K562 (cell line): ENCODE measurements around the gene TP73. TPM values are rescaled to one million over a fixed set of nuclear protein-coding genes. Genes with fewer than 3 reads are reported as not detected.

Experiments used
- BDP1 ChIP-seq: IDR thresholded peaks from 3 replicates; pipeline ENCODE4 v1.6.1; 2011; ENCODE audit not compliant: insufficient read length, insufficient read depth
- ELF2 ChIP-seq: fragments of 250-450 bp; sonication (Bioruptor Pico); IDR thresholded peaks from 2 replicates; pipeline ENCODE4 v1.5.0; 2021; ENCODE audit warnings: mild to moderate bottlenecking
- GABPA ChIP-seq: fragments of 200-800 bp; sonication (Bioruptor generic); conservative IDR thresholded peaks from 2 replicates; pipeline ENCODE4 v1.6.1; 2016; ENCODE audit warnings: low read depth, missing genetic modification characterization, missing compliant biosample characterization
- MTA1 ChIP-seq: fragments of 450-650 bp; IDR thresholded peaks from 2 replicates; pipeline ENCODE4 v1.6.1; 2017; ENCODE audit warnings: borderline replicate concordance
- RBM22 ChIP-seq: fragments of 200-400 bp; formaldehyde crosslinking; IDR thresholded peaks from 2 replicates; pipeline ENCODE4 v1.6.1; 2018; ENCODE audit warnings: low read length, low read depth; ENCODE audit not compliant: poor library complexity, severe bottlenecking
- SMAD3 ChIP-seq: fragments of 450-650 bp; formaldehyde crosslinking; conservative IDR thresholded peaks from 2 replicates; pipeline ENCODE4 v1.4.0; 2020; ENCODE audit warnings: mild to moderate bottlenecking
- SPI1 ChIP-seq: IDR thresholded peaks from 2 replicates; pipeline ENCODE4 v1.6.1; 2011; ENCODE audit warnings: low read depth, low read length, control low read depth, borderline replicate concordance
- SRSF3 ChIP-seq: fragments of 200-400 bp; formaldehyde crosslinking; IDR thresholded peaks from 2 replicates; pipeline ENCODE4 v1.6.1; 2016; ENCODE audit warnings: mild to moderate bottlenecking, low read length, moderate library complexity; ENCODE audit not compliant: insufficient read depth
- SRSF7 ChIP-seq: fragments of 200-400 bp; formaldehyde crosslinking; optimal IDR thresholded peaks from 2 replicates; pipeline ENCODE3; 2017; ENCODE audit warnings: mild to moderate bottlenecking, low read depth, low read length
- TOE1 ChIP-seq, 2 experiments: fragments of 450-650 bp in 1 of 2; sonication (generic) in 1 of 2; formaldehyde crosslinking in 1 of 2; IDR thresholded peaks; 2 replicates each; pipeline versions ENCODE4 v1.7.1 to v1.8.0; 2016 to 2022; ENCODE audit warnings: borderline replicate concordance in 2 of 2, mild to moderate bottlenecking in 2 of 2, antibody characterized with exemption in 1 of 2, inconsistent platforms in 1 of 2, low read depth in 1 of 2, missing genetic modification reagents in 1 of 2, moderate library complexity in 1 of 2
- ZNF184 ChIP-seq: sonication (generic); formaldehyde crosslinking; IDR thresholded peaks from 2 replicates; pipeline ENCODE4 v1.5.0; 2020; ENCODE audit warnings: missing genetic modification reagents
- ZNF282 ChIP-seq: sonication (generic); formaldehyde crosslinking; IDR thresholded peaks from 2 replicates; pipeline ENCODE4 v1.8.1; 2023; ENCODE audit warnings: missing genetic modification reagents
- ZNF324 ChIP-seq: fragments of 250-450 bp; sonication (Bioruptor Pico); IDR thresholded peaks from 2 replicates; pipeline ENCODE4 v1.4.0; 2020; ENCODE audit warnings: mild to moderate bottlenecking
- polyA plus RNA-seq, 8 experiments: library from polyadenylated mRNA; depleted of rRNA in 4 of 8; stranded (reverse) in 5 of 8; unstranded in 3 of 8; fragments of >200 nt; fragmentation: Nextera tagmentation in 2 of 8; fragmentation: Illumina TruSeq in 1 of 8; extraction: Ambion mirVana in 2 of 8; extraction: Trizol in 1 of 8; gene quantifications; 2 replicates each; pipeline versions ENCODE4 v1.2.1 to v1.2.3, GENCODE V29; 2011 to 2014; ENCODE audit warnings: inconsistent platforms in 1 of 8, missing spikeins in 1 of 8
- total RNA-seq, 7 experiments: library from RNA; depleted of rRNA in 6 of 7; stranded (reverse); fragments of >200 nt in 6 of 7; fragmentation: Illumina TruSeq in 2 of 7; extraction: Trizol in 2 of 7; gene quantifications; 2 replicates each; pipeline versions ENCODE4 v1.2.1 to v1.2.3, GENCODE V29; 2011 to 2021; ENCODE audit warnings: low replicate concordance in 1 of 7
- TF ChIP-seq, protein P1 (sequence below): fragments of 450-650 bp; formaldehyde crosslinking; IDR thresholded peaks from 2 replicates; pipeline ENCODE4 v1.4.0; 2020; ENCODE audit warnings: mild to moderate bottlenecking, moderate library complexity
- TF ChIP-seq, protein P2 (sequence below): sonication (generic); formaldehyde crosslinking; IDR thresholded peaks from 2 replicates; pipeline ENCODE4 v1.8.1; 2023; ENCODE audit warnings: missing genetic modification reagents, mild to moderate bottlenecking, borderline replicate concordance
- TF ChIP-seq, protein P3 (sequence below): fragments of 250-450 bp; sonication (Bioruptor Pico); IDR thresholded peaks from 2 replicates; pipeline ENCODE4 v1.8.0; 2022; ENCODE audit warnings: inconsistent platforms, mild to moderate bottlenecking, moderate library complexity, borderline replicate concordance
- TF ChIP-seq, protein P4 (sequence below): fragments of 450-650 bp; formaldehyde crosslinking; IDR thresholded peaks from 2 replicates; pipeline ENCODE4 v1.4.0; 2022; ENCODE audit warnings: missing genetic modification characterization

Gene TP73
- total and polyA plus RNA-seq, 9 of the 15 experiments (the other 6 are each of a cell fraction or from before 2014, with no cell fraction given) = 0.07 to 1.6 (median 0.40) TPM; not detected in 2

DNA sequence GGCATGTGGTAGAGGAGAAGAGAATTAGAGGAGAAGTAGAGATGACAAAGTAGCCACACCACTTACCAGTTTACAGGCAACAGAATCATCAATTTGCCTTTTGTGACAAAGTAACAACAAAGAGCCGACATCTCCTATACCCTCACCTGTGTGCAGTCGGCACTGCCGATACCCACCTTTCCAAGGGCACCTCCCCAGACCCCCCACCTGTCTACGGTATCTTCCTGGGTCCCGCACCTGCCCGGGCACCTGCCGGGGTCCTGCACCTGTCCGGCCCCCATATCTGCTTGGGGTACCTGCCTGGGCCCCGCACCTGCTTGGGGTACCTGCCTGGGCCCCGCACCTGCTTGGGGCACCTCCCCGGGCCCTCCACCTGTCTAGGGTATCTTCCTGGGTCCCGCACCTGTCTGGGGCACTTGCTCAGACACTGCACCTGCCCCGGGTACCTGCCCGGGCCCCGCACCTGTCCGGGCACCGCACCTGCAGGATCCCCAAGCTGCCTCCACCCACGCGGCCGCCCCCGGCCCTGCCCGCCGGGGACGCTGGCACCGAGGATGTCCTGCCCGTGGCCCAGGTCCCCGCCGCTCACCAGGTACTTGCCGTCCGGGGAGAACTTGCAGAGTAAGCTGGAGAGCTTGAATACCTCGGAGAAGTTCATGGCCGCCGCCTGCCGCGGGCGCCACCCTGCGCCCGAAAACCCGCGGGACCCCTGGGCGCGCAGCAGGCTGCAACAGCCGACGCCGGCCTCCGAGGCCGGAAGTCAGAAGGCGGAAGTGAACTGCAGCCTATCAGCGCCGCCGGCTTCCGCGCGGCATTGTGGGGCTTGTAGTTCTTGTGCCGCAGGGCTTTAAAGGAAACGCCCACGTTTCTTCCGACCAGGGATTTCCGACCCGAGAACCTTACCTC, 2.7 kb upstream of the TP73 start, which contains the start of gene WRAP73 (continued):
- TF ChIP-seq, protein P1, sequence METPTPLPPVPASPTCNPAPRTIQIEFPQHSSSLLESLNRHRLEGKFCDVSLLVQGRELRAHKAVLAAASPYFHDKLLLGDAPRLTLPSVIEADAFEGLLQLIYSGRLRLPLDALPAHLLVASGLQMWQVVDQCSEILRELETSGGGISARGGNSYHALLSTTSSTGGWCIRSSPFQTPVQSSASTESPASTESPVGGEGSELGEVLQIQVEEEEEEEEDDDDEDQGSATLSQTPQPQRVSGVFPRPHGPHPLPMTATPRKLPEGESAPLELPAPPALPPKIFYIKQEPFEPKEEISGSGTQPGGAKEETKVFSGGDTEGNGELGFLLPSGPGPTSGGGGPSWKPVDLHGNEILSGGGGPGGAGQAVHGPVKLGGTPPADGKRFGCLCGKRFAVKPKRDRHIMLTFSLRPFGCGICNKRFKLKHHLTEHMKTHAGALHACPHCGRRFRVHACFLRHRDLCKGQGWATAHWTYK (CRISPR knock-in tag) = 0 out of 2 replicates have a peak, but pooled peaks have one; percentile 22
- TF ChIP-seq TOE1 (IDR thresholded peaks at IDR 0.05; ENCODE audit: borderline replicate concordance) = no peak
- TF ChIP-seq TOE1 (CRISPR knock-in tag; IDR thresholded peaks at IDR 0.05; ENCODE audit: borderline replicate concordance, low read depth) = no peak
- no peak for TF ChIP-seq SRSF3
- peak; percentile 85 for TF ChIP-seq SPI1
- TF ChIP-seq ZNF324 = no peak
- TF ChIP-seq, protein P2, sequence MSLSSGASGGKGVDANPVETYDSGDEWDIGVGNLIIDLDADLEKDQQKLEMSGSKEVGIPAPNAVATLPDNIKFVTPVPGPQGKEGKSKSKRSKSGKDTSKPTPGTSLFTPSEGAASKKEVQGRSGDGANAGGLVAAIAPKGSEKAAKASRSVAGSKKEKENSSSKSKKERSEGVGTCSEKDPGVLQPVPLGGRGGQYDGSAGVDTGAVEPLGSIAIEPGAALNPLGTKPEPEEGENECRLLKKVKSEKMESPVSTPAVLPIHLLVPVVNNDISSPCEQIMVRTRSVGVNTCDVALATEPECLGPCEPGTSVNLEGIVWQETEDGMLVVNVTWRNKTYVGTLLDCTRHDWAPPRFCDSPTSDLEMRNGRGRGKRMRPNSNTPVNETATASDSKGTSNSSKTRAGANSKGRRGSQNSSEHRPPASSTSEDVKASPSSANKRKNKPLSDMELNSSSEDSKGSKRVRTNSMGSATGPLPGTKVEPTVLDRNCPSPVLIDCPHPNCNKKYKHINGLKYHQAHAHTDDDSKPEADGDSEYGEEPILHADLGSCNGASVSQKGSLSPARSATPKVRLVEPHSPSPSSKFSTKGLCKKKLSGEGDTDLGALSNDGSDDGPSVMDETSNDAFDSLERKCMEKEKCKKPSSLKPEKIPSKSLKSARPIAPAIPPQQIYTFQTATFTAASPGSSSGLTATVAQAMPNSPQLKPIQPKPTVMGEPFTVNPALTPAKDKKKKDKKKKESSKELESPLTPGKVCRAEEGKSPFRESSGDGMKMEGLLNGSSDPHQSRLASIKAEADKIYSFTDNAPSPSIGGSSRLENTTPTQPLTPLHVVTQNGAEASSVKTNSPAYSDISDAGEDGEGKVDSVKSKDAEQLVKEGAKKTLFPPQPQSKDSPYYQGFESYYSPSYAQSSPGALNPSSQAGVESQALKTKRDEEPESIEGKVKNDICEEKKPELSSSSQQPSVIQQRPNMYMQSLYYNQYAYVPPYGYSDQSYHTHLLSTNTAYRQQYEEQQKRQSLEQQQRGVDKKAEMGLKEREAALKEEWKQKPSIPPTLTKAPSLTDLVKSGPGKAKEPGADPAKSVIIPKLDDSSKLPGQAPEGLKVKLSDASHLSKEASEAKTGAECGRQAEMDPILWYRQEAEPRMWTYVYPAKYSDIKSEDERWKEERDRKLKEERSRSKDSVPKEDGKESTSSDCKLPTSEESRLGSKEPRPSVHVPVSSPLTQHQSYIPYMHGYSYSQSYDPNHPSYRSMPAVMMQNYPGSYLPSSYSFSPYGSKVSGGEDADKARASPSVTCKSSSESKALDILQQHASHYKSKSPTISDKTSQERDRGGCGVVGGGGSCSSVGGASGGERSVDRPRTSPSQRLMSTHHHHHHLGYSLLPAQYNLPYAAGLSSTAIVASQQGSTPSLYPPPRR (CRISPR knock-in tag) = no peak
- TF ChIP-seq, protein P3, sequence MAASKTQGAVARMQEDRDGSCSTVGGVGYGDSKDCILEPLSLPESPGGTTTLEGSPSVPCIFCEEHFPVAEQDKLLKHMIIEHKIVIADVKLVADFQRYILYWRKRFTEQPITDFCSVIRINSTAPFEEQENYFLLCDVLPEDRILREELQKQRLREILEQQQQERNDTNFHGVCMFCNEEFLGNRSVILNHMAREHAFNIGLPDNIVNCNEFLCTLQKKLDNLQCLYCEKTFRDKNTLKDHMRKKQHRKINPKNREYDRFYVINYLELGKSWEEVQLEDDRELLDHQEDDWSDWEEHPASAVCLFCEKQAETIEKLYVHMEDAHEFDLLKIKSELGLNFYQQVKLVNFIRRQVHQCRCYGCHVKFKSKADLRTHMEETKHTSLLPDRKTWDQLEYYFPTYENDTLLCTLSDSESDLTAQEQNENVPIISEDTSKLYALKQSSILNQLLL (CRISPR knock-in tag) = no peak
- TF ChIP-seq SRSF7 = no peak
- no peak for TF ChIP-seq ZNF184
- TF ChIP-seq ELF2 (CRISPR knock-in tag) = peak; percentile 82; the same call in 1 of the 2 replicates
- TF ChIP-seq MTA1 = peak; percentile 88
- no peak for TF ChIP-seq ZNF282 (CRISPR knock-in tag)
- TF ChIP-seq GABPA (tag) = peak; percentile 97
- no peak for TF ChIP-seq BDP1
- TF ChIP-seq, protein P4, sequence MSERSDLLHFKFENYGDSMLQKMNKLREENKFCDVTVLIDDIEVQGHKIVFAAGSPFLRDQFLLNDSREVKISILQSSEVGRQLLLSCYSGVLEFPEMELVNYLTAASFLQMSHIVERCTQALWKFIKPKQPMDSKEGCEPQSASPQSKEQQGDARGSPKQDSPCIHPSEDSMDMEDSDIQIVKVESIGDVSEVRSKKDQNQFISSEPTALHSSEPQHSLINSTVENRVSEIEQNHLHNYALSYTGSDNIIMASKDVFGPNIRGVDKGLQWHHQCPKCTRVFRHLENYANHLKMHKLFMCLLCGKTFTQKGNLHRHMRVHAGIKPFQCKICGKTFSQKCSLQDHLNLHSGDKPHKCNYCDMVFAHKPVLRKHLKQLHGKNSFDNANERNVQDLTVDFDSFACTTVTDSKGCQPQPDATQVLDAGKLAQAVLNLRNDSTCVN = no peak
- no peak for TF ChIP-seq SMAD3 (CRISPR knock-in tag)
- TF ChIP-seq RBM22 = no peak
